HepG2 (cell line): Measurements from ENCODE around the gene ZNF644. TPM values are rescaled to one million over a fixed set of nuclear protein-coding genes. Genes with fewer than 3 reads are reported as not detected.

Experiments
- HIVEP1 ChIP-seq: sonication (generic); formaldehyde crosslinking; IDR thresholded peaks from 2 replicates; pipeline ENCODE4 v1.4.0; 2020; ENCODE audit warnings: mild to moderate bottlenecking, missing genetic modification reagents
- HMGA1 ChIP-seq: sonication (generic); formaldehyde crosslinking; conservative IDR thresholded peaks from 2 replicates; pipeline ENCODE4 v1.4.0; 2020; ENCODE audit warnings: missing genetic modification reagents
- KDM2A ChIP-seq: sonication (generic); formaldehyde crosslinking; IDR thresholded peaks from 2 replicates; pipeline ENCODE4 v1.4.0; 2020; ENCODE audit warnings: low read depth, missing genetic modification reagents, borderline replicate concordance
- MIER3 ChIP-seq: IDR thresholded peaks from 2 replicates; pipeline ENCODE4 v1.6.1; 2016; ENCODE audit warnings: missing compliant biosample characterization, borderline replicate concordance
- MTF1 ChIP-seq: sonication (generic); formaldehyde crosslinking; IDR thresholded peaks from 2 replicates; pipeline ENCODE4 v1.5.0; 2020; ENCODE audit warnings: missing genetic modification reagents
- MXD4 ChIP-seq: IDR thresholded peaks from 2 replicates; pipeline ENCODE4 v1.6.1; 2016; ENCODE audit warnings: mild to moderate bottlenecking, missing biosample characterization, missing genetic modification reagents
- NFKB2 ChIP-seq: sonication (generic); formaldehyde crosslinking; IDR thresholded peaks from 2 replicates; pipeline ENCODE4 v1.4.0; 2020; ENCODE audit warnings: missing genetic modification reagents, borderline replicate concordance
- PHB2 ChIP-seq: fragments of 450-650 bp; IDR thresholded peaks from 2 replicates; pipeline ENCODE4 v1.6.1; 2018; ENCODE audit not compliant: partially characterized antibody
- PITX1 ChIP-seq: sonication (generic); formaldehyde crosslinking; IDR thresholded peaks from 2 replicates; pipeline ENCODE4 v1.5.1; 2020; ENCODE audit warnings: mild to moderate bottlenecking, missing genetic modification reagents
- PRPF4 ChIP-seq: fragments of 200-400 bp; formaldehyde crosslinking; IDR thresholded peaks from 2 replicates; pipeline ENCODE4 v1.6.1; 2016; ENCODE audit warnings: low read length, low read depth; ENCODE audit not compliant: poor library complexity, severe bottlenecking
- RXRA ChIP-seq: sonication (generic); formaldehyde crosslinking; IDR thresholded peaks from 2 replicates; pipeline ENCODE4 v1.5.1; 2020; ENCODE audit warnings: missing genetic modification reagents
- SMAD9 ChIP-seq: sonication (generic); formaldehyde crosslinking; IDR thresholded peaks from 2 replicates; pipeline ENCODE4 v1.5.1; 2020; ENCODE audit warnings: mild to moderate bottlenecking, missing genetic modification reagents
- SMC3 ChIP-seq: IDR thresholded peaks from 2 replicates; pipeline ENCODE4 v1.6.1; 2011; ENCODE audit warnings: low read length, improper control_type of control experiment
- TMF1 ChIP-seq: sonication (generic); formaldehyde crosslinking; IDR thresholded peaks from 2 replicates; pipeline ENCODE4 v1.8.1; 2022; ENCODE audit warnings: low read depth, missing genetic modification reagents
- TOPORS ChIP-seq: sonication (generic); formaldehyde crosslinking; IDR thresholded peaks from 2 replicates; pipeline ENCODE4 v1.8.0; 2023; ENCODE audit warnings: mild to moderate bottlenecking, missing genetic modification reagents
- YY1 ChIP-seq: IDR thresholded peaks from 2 replicates; pipeline ENCODE4 v1.6.1; 2011; ENCODE audit warnings: low read length, low read depth, moderate library complexity, mild to moderate bottlenecking; ENCODE audit not compliant: insufficient read depth, insufficient replicate concordance
- ZNF234 ChIP-seq: sonication (generic); formaldehyde crosslinking; conservative IDR thresholded peaks from 2 replicates; pipeline ENCODE4 v1.5.1; 2020; ENCODE audit warnings: mild to moderate bottlenecking, missing genetic modification reagents
- ZNF543 ChIP-seq: sonication (generic); formaldehyde crosslinking; IDR thresholded peaks from 2 replicates; pipeline ENCODE4 v1.4.0; 2020; ENCODE audit warnings: mild to moderate bottlenecking, missing genetic modification reagents
- ZNF605 ChIP-seq: sonication (generic); formaldehyde crosslinking; IDR thresholded peaks from 2 replicates; pipeline ENCODE4 v1.8.0; 2022; ENCODE audit warnings: mild to moderate bottlenecking, missing genetic modification reagents
- ZNF737 ChIP-seq: sonication (generic); formaldehyde crosslinking; IDR thresholded peaks from 2 replicates; pipeline ENCODE4 v1.5.0; 2020; ENCODE audit warnings: missing genetic modification reagents, mild to moderate bottlenecking, borderline replicate concordance
- ZNF749 ChIP-seq: sonication (generic); formaldehyde crosslinking; IDR thresholded peaks from 2 replicates; pipeline ENCODE4 v1.8.0; 2022; ENCODE audit warnings: mild to moderate bottlenecking, missing genetic modification reagents, moderate library complexity, borderline replicate concordance
- ZNF782 ChIP-seq: sonication (generic); formaldehyde crosslinking; IDR thresholded peaks from 2 replicates; pipeline ENCODE4 v1.4.0; 2020; ENCODE audit warnings: missing genetic modification reagents, mild to moderate bottlenecking, borderline replicate concordance
- ZNF790 ChIP-seq: sonication (generic); formaldehyde crosslinking; IDR thresholded peaks from 2 replicates; pipeline ENCODE4 v1.8.0; 2022; ENCODE audit warnings: missing genetic modification reagents, mild to moderate bottlenecking, borderline replicate concordance
- polyA plus RNA-seq, 8 experiments: library from polyadenylated mRNA; depleted of rRNA in 3 of 8; stranded (reverse) in 7 of 8; unstranded in 1 of 8; fragments of >200 nt; fragmentation: Illumina TruSeq in 4 of 8; extraction: Trizol in 4 of 8; gene quantifications; 2 replicates each; pipeline versions ENCODE4 v1.2.1 to v1.2.3, GENCODE V29; 2011 to 2016; ENCODE audit warnings: low read depth in 4 of 8, missing spikeins in 1 of 8, mixed read lengths in 1 of 8; ENCODE audit not compliant: insufficient read depth in 1 of 8
- total RNA-seq, 5 experiments: library from RNA; depleted of rRNA; stranded (reverse); fragments of >200 nt; fragmentation: Illumina TruSeq; extraction: Trizol; gene quantifications; 2 replicates each; pipeline ENCODE4 v1.2.3, GENCODE V29; 2016; ENCODE audit warnings: low read depth in 1 of 5
- TF ChIP-seq, protein P1 (sequence below): sonication (generic); formaldehyde crosslinking; IDR thresholded peaks from 2 replicates; pipeline ENCODE4 v1.8.1; 2022; ENCODE audit warnings: mild to moderate bottlenecking, missing genetic modification reagents
- TF ChIP-seq, protein P2 (sequence below): sonication (generic); formaldehyde crosslinking; IDR thresholded peaks from 2 replicates; pipeline ENCODE4 v1.4.0; 2020; ENCODE audit warnings: missing genetic modification reagents, borderline replicate concordance

ZNF644 gene
- total and polyA plus RNA-seq, 2 of the 13 experiments (the other 11 are each of a cell fraction or from before 2014, with no cell fraction given), result 17.7 to 51.7 TPM

DNA sequence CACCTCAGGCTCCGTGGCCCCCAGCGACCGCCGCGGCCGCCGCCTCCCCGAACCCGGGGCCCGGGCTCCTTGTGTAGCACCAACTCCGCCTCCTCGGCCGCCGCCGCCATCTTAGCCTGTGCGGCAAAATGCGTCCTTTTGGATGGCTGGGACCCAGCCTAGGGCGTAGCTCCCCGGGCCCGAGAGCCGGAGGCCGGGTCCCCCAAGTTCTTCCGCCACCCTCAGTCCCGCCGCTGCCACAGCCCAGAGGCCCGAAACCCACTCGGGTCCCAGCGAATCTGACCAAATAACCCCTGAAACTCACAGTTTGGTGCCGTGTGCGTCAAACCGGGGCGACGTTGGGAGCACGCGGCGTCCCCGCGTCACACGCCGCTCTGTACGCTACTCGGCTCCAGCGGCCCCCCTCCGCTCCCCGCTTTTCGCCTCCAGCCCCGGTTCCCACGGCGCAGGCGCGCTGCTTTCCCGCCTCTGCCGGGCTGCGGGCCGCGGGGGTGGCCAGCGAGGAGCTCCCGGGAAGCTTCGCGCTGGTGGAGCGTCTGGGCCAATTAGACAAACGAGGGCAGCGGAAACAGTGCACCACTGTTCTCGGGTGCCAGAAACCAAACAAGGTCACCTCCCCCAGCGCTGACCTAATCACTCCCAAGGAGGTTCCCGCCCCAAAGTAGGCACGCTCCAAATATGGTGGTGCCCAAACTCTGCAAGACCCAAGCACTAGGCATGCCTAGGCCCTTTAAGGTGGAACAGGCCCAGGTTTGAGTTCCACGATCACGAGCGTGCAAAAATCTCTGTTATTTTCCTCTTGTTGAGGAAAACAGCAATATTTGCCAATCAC, at the start of gene ZNF644 (continued):
- TF ChIP-seq KDM2A (CRISPR knock-in tag) (peak; percentile 80; the same call in 1 of the 2 replicates), MXD4 (peak; percentile 60; the same call in 1 of the 2 replicates), ZNF737 (CRISPR knock-in tag) (0 out of 2 replicates have a peak, but pooled peaks have one; percentile 34), PRPF4 (no peak), YY1 (peak; percentile 91), RXRA (CRISPR knock-in tag) (peak; percentile 77; the same call in 1 of the 2 replicates), TOPORS (CRISPR knock-in tag) (peak; percentile 79; the same call in 1 of the 2 replicates), HMGA1 (CRISPR knock-in tag) (no peak), ZNF234 (CRISPR knock-in tag) (peak; percentile 77; the same call in 1 of the 2 replicates), NFKB2 (peak; percentile 97), SMAD9 (CRISPR knock-in tag) (no peak), ZNF605 (peak; percentile 91), ZNF790 (peak; percentile 93; the same call in 1 of the 2 replicates), ZNF543 (CRISPR knock-in tag) (peak; percentile 92), PITX1 (CRISPR knock-in tag) (peak; percentile 79; the same call in 1 of the 2 replicates), MIER3 (CRISPR knock-in tag) (peak; percentile 47; the same call in 1 of the 2 replicates), ZNF749 (CRISPR knock-in tag) (peak; percentile 79), PHB2 (no peak), SMC3 (no peak), MTF1 (peak; percentile 82), TMF1 (CRISPR knock-in tag) (peak; percentile 96), ZNF782 (CRISPR knock-in tag) (no peak; the same call in 1 of the 2 replicates), HIVEP1 (peak; percentile 84)
- TF ChIP-seq, protein P1, sequence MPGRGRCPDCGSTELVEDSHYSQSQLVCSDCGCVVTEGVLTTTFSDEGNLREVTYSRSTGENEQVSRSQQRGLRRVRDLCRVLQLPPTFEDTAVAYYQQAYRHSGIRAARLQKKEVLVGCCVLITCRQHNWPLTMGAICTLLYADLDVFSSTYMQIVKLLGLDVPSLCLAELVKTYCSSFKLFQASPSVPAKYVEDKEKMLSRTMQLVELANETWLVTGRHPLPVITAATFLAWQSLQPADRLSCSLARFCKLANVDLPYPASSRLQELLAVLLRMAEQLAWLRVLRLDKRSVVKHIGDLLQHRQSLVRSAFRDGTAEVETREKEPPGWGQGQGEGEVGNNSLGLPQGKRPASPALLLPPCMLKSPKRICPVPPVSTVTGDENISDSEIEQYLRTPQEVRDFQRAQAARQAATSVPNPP (CRISPR knock-in tag), result peak; percentile 97
- TF ChIP-seq, protein P2, sequence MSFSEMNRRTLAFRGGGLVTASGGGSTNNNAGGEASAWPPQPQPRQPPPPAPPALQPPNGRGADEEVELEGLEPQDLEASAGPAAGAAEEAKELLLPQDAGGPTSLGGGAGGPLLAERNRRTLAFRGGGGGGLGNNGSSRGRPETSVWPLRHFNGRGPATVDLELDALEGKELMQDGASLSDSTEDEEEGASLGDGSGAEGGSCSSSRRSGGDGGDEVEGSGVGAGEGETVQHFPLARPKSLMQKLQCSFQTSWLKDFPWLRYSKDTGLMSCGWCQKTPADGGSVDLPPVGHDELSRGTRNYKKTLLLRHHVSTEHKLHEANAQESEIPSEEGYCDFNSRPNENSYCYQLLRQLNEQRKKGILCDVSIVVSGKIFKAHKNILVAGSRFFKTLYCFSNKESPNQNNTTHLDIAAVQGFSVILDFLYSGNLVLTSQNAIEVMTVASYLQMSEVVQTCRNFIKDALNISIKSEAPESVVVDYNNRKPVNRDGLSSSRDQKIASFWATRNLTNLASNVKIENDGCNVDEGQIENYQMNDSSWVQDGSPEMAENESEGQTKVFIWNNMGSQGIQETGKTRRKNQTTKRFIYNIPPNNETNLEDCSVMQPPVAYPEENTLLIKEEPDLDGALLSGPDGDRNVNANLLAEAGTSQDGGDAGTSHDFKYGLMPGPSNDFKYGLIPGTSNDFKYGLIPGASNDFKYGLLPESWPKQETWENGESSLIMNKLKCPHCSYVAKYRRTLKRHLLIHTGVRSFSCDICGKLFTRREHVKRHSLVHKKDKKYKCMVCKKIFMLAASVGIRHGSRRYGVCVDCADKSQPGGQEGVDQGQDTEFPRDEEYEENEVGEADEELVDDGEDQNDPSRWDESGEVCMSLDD (CRISPR knock-in tag), result peak; percentile 87
